HG02938 (cell line): ENCODE results near the gene LACC1.

Source experiments
- ATAC-seq: cut with Tn5 transposase; IDR thresholded peaks from one replicate; pipeline ENCODE4 v1.9.1; 2021; ENCODE audit warnings: mild to moderate bottlenecking, moderate library complexity; ENCODE audit not compliant: unreplicated experiment

Gene LACC1

GRCh38 chr13:43939086-43939485 lies 59.4 kb downstream of the LACC1 start:
- no peak for ATAC-seq

- ATAC-seq, result no peak
These were observed 62.6 kb downstream of the LACC1 start for GRCh38 chr13:43942286-43942685.
